GM19099 (cell line): ENCODE results near the gene WRAP53.

Source experiments
- POLR2A ChIP-seq: IDR thresholded peaks from 3 replicates; pipeline ENCODE4 v1.6.1; 2011; ENCODE audit warnings: low read depth; ENCODE audit not compliant: insufficient read length; ENCODE audit errors: extremely low read depth

The WRAP53 gene

GRCh38 chr17:7673239-7673638, 15.0 kb upstream of the WRAP53 start:
- no peak for TF ChIP-seq POLR2A

GRCh38 chr17:7674934-7675333, 13.3 kb upstream of the WRAP53 start:
- TF ChIP-seq POLR2A, result no peak

GRCh38 chr17:7676533-7676932, 11.7 kb upstream of the WRAP53 start:
- TF ChIP-seq POLR2A, result no peak

- TF ChIP-seq POLR2A, result no peak
These were observed 10.7 kb upstream of the WRAP53 start for GRCh38 chr17:7677388-7678067.

- TF ChIP-seq POLR2A, result no peak
These were observed 3.3 kb upstream of the WRAP53 start for GRCh38 chr17:7684851-7685532.

- TF ChIP-seq POLR2A, result peak; percentile 79
These were observed 2.6 kb upstream of the WRAP53 start for GRCh38 chr17:7685533-7686221.

GRCh38 chr17:7686222-7687071, 1.8 kb upstream of the WRAP53 start:
- TF ChIP-seq POLR2A, result peak; percentile 92

- TF ChIP-seq POLR2A, result peak; percentile 99
These were observed 987 bp upstream of the WRAP53 start, which contains the start of gene TP53 for GRCh38 chr17:7687072-7687907. Gene TP53, minus strand, starts transcription at chr17:7687490. Its CDS starts 10,896 bp downstream, at chr17:7676594.

GRCh38 chr17:7688808-7689316, 585 bp downstream of the WRAP53 start:
- TF ChIP-seq POLR2A, result no peak

GRCh38 chr17:7695586-7695985, 7.3 kb downstream of the WRAP53 start:
- TF ChIP-seq POLR2A, result no peak

- TF ChIP-seq POLR2A, result no peak
These were observed 9.7 kb downstream of the WRAP53 start for GRCh38 chr17:7697828-7698588.

GRCh38 chr17:7700510-7700909, 12.2 kb downstream of the WRAP53 start:
- no peak for TF ChIP-seq POLR2A

GRCh38 chr17:7701681-7702080, 13.4 kb downstream of the WRAP53 start:
- TF ChIP-seq POLR2A, result no peak
